Occipital lobe (tissue), 2 donors: Measurements from ENCODE around the gene TUBG2. TPM values are rescaled to one million over a fixed set of nuclear protein-coding genes. Genes with fewer than 3 reads are reported as not detected.

Experiments
- DNase-seq: peaks from one replicate; lab custom pipeline; 2025; lab: John Stamatoyannopoulos, UW
- total RNA-seq: library from RNA; depleted of rRNA; stranded (reverse); fragments of >200 nt; gene quantifications from one replicate; pipeline ENCODE4 v1.2.3, GENCODE V29; 2014

TUBG2 gene
- total RNA-seq, 1 donor from 2014 or later = 9.4 TPM

DNA sequence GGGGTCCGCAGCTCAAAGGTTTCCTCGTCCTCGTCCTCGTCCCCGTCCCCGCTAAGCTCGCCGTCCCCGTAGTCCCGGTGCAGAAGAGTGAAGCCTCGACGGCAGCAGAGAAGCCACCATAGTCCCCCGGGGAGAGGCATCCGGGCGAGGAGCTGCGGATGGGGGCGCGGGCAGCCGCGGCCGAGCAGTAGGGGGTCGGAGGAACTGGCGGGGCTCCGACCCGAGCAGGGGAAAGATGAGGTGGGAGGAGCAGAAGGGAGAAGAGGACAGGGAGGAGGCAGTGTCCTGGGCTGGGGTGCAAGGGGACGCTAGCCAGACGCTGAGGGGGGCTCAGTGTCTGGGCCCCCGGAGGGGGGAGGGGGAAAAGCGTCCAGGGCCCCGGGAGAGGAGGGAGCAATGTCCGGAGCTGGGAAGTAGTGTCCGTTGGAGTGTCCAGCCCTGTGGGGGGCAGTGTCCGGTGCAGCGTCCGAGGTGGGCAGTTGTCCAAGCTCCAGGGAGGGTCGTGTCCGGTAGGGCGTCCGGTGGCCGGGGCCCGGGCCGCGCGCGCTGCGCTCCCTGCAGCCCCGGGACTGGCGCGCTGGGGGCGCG, 17.4 kb downstream of the TUBG2 start, which contains the start of gene PLEKHH3:
PLEKHH3 (minus strand) TSS at position 571 of the 588 bp plus-strand sequence; CDS start at position 140, 431 bp downstream.
- no peak for DNase-seq

DNA sequence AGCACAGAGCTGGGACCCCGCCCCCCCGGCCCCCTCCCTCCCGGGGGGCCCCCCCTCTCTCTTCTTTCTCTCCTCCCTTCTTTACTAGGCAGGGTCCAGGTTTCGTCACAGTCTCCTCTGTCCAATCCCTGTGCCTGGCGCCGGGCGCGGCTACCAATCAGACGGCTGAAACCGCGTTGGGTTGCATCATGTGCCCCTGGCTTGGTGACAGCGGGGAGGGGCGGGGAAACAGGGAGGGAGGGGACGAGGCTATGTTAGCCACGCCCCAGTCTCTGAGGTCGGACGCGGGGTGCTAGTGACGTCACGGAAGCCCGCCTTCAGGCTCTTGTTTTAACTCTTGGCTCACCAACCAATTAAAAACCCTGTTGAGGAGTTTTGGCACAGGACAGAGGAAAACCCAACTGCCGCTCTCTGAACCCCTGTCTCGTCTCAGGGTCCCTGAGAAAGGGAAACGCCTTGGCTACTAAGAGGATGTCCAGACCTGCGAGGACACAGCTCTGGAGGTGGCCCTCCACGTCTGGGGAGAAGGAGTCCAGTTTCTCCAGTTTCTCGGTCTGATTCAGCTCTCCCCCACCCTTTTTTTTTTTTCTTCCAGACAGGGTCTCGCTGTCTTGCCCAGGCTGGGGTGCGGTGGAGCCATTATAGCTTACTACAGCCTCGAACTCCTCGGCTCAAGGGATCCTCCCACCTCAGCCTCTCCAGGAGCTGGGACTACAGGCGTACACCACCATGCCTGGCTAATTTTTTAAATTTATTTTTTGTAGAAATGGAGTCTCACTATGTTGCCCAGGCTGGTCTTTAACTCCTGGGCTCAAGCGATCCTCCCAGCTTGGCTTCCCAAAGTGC, 18.2 kb downstream of the TUBG2 start:
- DNase-seq = peak; percentile 100

DNA sequence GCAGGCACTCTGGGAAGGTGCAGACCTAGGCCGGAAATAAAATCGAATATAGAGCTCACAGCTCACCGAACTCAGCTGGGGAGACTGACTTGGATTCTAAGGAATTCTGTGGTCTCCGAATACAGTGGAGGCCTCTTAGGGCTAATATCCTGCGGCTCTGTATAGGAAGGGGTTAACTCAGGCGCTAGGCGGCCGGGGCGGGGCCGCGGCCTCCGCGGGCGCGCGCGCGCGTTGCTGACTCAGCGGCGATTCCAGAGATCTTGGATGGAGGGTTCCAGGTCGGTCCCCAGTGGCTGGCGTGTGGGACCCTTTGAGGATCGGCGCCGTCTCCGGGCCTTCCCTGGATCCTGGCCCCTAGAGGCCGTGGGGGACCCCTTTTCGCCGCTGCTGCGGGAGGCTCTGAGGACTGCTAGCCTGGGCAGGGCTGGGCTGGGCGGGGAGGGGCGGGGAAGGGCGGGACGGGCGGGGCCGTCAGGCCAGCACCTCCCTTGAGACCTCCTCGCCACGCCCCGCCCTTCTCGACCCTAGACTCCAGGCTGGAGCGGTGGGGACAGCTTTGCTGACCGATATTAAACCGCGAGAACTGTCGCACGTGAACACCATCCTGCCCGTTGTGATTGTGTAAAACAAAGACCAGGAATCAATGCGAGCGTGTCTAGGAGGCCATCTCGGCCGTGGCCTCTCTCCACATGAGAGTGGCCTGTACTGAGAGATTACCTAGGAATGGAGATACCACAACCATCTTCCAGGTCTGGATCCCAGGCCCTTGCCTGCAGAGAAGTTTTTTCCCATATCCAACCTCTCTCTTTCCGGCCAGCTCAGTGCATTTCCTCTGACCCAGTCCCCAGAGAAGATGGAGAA, 19.1 kb downstream of the TUBG2 start:
- peak; percentile 78 for DNase-seq

DNA sequence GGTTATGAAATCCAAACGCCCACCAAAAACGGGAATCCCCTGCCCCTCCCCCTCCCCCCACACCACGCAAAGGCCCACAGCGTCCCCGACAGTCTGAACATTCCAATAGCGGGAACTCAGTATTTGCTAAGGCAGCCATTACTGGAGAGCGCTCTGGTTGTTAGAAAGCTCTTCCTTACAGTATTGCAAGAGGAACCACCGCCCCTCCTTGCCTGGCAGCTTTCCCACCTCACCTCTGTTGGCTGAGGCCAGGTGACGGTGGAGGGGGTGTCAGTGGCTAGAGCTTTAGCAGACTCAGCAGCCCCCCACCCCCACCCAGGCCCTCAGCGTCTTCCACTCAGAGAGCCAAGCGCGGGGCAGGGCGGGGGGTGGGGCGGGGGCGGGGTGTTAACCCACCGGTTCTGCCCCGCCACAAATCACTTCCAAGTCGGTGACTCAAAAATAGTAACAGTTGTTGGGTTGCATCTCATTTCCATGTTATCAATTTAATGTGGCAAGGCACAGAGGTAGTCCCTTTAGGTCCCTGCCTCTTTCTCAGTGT, 19.9 kb downstream of the TUBG2 start:
- DNase-seq = no peak

- DNase-seq = peak; percentile 57
These were observed 20.6 kb downstream of the TUBG2 start for GRCh38 chr17:42679492-42680330.

DNA sequence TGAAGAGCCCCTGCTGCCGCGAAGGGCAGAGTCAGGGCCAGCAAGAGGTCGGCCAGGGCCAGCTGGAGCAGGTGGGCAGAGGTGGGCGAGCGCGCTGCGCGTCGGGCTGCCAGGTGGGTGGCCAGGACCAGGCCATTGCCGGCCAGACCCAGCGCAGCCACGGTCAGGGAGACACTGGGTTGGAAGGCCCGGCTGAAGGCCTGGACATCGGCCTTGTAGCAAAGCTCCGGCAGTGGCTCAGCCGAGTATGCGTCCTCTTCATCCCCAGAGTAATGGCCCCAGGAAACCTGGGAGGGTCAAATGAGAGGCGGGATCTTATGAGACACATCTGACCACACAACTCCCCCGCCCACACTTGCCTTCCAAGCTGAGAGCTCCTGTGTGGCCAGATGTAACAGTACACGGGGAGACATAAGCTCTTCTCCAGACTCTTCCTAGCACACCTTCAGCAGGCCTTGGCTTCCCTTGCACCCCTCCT, 21.3 kb downstream of the TUBG2 start:
- DNase-seq = no peak

GRCh38 chr17:42681976-42682721, 23.1 kb downstream of the TUBG2 start, which contains the start of gene CNTNAP1:
Gene CNTNAP1, plus strand, starts transcription at chr17:42682531. Its CDS starts 299 bp downstream, at chr17:42682830.
- DNase-seq = peak; percentile 64

DNA sequence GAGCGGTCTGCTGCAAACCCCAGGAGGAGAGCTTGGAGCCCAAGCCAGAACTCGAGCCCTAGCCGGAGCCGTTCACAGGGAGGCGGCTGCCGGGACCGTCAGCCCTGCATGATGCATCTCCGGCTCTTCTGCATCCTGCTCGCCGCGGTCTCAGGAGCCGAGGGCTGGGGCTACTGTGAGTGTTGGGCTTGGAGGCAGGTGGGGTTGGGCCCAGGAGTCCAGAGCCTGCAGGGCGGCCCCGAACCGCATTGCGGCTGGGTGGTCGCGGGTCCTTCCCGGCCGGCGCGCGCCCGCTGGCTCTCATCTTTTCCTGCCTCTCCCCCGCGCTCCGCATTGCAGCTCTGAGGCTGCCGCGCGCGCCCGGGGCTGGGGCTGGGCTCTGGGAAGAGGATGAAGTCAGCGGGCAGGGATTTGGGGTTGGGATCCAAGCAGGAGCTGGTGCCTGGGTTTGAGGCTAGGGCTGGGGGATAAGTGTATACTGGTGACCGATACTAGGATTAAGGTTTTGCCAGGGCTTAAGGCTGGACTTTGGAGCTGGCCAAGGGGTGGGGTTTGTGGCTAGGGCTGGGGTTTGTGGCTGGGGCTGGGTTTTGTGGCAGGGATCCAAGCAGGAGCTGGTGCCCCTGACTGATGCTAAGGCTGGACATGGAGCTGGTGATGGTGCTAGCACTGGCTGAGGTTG, 23.8 kb downstream of the TUBG2 start:
- peak; percentile 55 for DNase-seq

- peak; percentile 50 for DNase-seq
These were observed 24.4 kb downstream of the TUBG2 start for GRCh38 chr17:42683407-42684034.

- no peak for DNase-seq
These were observed 26.0 kb downstream of the TUBG2 start for GRCh38 chr17:42684929-42685556.

- no peak for DNase-seq
These were observed 26.7 kb downstream of the TUBG2 start for GRCh38 chr17:42685831-42686230.

DNA sequence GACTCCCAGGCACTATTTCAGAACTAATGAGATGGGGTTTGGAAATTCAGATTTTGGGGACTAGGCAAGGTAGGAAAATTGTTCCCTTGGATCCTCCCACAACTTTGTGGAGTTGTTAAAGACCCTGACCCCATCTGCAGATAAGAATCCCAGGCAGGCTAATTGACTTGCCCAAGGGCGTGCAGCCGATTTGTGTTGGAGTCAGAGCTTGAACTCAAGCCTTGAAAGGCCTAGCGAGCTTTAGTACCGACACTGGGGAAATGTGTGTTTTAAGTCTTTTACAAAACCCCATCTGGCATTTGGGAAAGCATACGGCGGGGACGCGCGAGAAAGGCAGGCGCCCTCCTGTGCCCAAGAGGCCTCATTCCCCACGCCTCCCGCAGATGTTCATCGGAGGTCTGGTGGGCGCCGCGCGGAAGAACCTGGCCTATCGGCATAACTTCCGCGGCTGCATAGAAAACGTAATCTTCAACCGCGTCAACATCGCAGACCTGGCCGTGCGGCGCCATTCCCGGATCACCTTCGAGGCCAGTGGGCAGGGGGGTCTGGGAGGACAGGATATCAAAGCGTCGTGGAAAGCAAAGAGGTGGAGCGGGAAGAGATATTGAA, 27.5 kb downstream of the TUBG2 start:
- no peak for DNase-seq

DNA sequence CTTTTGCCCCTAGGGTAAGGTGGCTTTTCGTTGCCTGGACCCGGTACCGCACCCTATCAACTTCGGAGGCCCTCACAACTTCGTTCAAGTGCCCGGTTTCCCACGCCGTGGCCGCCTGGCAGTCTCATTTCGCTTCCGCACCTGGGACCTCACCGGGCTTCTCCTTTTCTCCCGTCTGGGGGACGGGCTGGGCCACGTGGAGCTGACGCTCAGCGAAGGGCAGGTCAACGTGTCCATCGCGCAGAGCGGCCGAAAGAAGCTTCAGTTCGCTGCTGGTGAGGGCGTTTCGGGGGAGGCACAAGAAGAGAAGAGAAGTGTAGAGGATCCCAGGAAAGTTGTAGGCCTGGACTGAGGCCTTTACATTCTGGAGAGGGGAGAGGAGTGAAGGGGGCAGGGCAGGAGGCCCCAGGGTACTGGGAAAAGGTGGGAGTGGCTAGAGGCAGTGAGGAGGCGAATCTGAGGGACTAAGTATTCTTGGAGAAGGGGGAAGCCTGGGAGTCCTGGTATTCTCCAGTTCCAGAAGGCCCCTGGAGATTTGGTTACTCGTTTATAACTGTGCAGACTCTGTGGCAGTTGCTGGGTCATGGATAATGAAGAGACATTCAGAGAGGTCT, 28.7 kb downstream of the TUBG2 start:
- no peak for DNase-seq

GRCh38 chr17:42690596-42690995, 31.5 kb downstream of the TUBG2 start:
- no peak for DNase-seq

DNA sequence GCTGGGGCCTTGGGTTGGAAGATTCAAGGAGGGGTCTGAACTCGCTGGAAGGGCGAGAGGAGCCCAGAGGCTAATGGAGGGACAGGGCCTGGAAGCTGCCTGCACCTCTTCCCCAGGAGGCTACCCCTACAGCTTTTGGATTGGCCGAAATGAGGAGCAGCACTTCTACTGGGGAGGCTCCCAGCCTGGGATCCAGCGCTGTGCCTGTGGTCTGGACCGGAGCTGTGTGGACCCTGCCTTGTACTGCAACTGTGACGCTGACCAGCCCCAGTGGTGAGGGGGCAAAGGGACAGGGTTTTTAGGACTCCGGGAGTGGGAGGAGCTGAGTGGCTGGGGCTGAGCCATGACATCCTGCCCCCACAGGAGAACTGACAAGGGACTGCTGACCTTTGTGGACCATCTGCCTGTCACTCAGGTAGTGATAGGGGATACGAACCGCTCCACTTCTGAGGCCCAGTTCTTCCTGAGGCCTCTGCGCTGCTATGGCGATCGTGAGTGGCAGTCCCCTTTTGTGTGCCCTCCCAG, 32.0 kb downstream of the TUBG2 start:
- DNase-seq = no peak

GRCh38 chr17:42692489-42692888, 33.4 kb downstream of the TUBG2 start:
- DNase-seq = no peak

GRCh38 chr17:42694524-42694923, 35.4 kb downstream of the TUBG2 start:
- DNase-seq = no peak
